Measurements from ENCODE around the gene ADTRP. TPM values are rescaled to one million over a fixed set of nuclear protein-coding genes. Genes with fewer than 3 reads are reported as not detected.

The ADTRP gene
- total RNA-seq, 2 experiments from 2014 or later, result 20.0 to 21.9 TPM

GRCh38 chr6:11736601-11737000, 42.0 kb downstream of the ADTRP start:
- Mint-ChIP-seq H3K27me3 (no peaks in the 10 kb centered on the region), H3K4me1 (ENCODE audit: low read depth) (peaks cover 51% of the 10 kb centered on the region), H3K27ac (no peak overlapping the region), H3K36me3 (ENCODE audit: low read depth) (no peaks in the 10 kb centered on the region), H3K4me3 (no peak overlapping the region), H3K9me3 (peaks cover 4% of the 10 kb centered on the region)
- no peak for TF ChIP-seq CTCF (IDR thresholded peaks at IDR 0.05)
- DNase-seq (no peak), ATAC-seq (no peak)
- CTCF ChIA-PET, result no interaction called here
- intact Hi-C loops (cut with micrococcal nuclease), result no loop called here
- POLR2A ChIA-PET, result interaction anchor here (1.3 kb wide), 1 partner anchor 22 kb away, joined by 4 read pairs; no protein-coding TSS in a partner anchor

GRCh38 chr6:11734861-11735613, 43.6 kb downstream of the ADTRP start:
- CTCF ChIA-PET, result no interaction called here
- Mint-ChIP-seq H3K9me3 (peaks cover 4% of the 10 kb centered on the region), H3K4me1 (ENCODE audit: low read depth) (peaks cover 52% of the 10 kb centered on the region), H3K36me3 (ENCODE audit: low read depth) (peaks cover 2% of the 10 kb centered on the region), H3K27me3 (no peaks in the 10 kb centered on the region), H3K27ac (no peak overlapping the region), H3K4me3 (no peak overlapping the region)
- no peak for DNase-seq
- POLR2A ChIA-PET, result no interaction called here
- no peak for TF ChIP-seq CTCF (IDR thresholded peaks at IDR 0.05)
- no peak for ATAC-seq
- intact Hi-C loops (cut with micrococcal nuclease), result no loop called here

- intact Hi-C loops (cut with micrococcal nuclease), result no loop called here
- ChIA-PET POLR2A (interaction anchor here (0.7 to 8.0 kb wide), 9 partner anchors 10 to 282 kb away, joined by 3 to 122 read pairs (median 4); no protein-coding TSS in a partner anchor), CTCF (interaction anchor here (0.7 to 3.3 kb wide), 7 partner anchors 10 to 558 kb away, joined by 3 to 18 read pairs (median 5); partner anchors contain the start of gene EDN1)
- H3K4me3 Mint-ChIP-seq, result peak overlapping the region; percentile 5
- ATAC-seq (peak; percentile 49), DNase-seq (peak; percentile 87)
- no peaks in the 10 kb centered on the region for H3K27me3 Mint-ChIP-seq
- H3K4me1 Mint-ChIP-seq (ENCODE audit: low read depth), result peaks cover 62% of the 10 kb centered on the region
- peak overlapping the region; percentile 94 for H3K27ac Mint-ChIP-seq
- no peaks in the 10 kb centered on the region for H3K9me3 Mint-ChIP-seq
- TF ChIP-seq CTCF (IDR thresholded peaks at IDR 0.05), result no peak
- peaks cover 6% of the 10 kb centered on the region for H3K36me3 Mint-ChIP-seq (ENCODE audit: low read depth)
These were observed 46.5 kb downstream of the ADTRP start for GRCh38 chr6:11732036-11732631.

- DNase-seq, result no peak
- no peak overlapping the region for H3K4me3 Mint-ChIP-seq
- H3K27ac Mint-ChIP-seq, result peak overlapping the region; percentile 94
- POLR2A ChIA-PET, result interaction anchor here (0.7 to 8.0 kb wide), 7 partner anchors 9 to 282 kb away, joined by 3 to 122 read pairs (median 5); no protein-coding TSS in a partner anchor
- intact Hi-C loops (cut with micrococcal nuclease), result no loop called here
- peaks cover 65% of the 10 kb centered on the region for H3K4me1 Mint-ChIP-seq (ENCODE audit: low read depth)
- no peaks in the 10 kb centered on the region for H3K27me3 Mint-ChIP-seq
- peaks cover 2% of the 10 kb centered on the region for H3K9me3 Mint-ChIP-seq
- CTCF ChIA-PET, result interaction anchor here (0.7 to 3.3 kb wide), 6 partner anchors 9 to 559 kb away, joined by 3 to 18 read pairs (median 6); partner anchors contain the start of gene EDN1
- H3K36me3 Mint-ChIP-seq (ENCODE audit: low read depth), result peaks cover 11% of the 10 kb centered on the region
- ATAC-seq, result no peak
- no peak for TF ChIP-seq CTCF (IDR thresholded peaks at IDR 0.05)
These were observed 47.2 kb downstream of the ADTRP start for GRCh38 chr6:11731423-11731822.

- ATAC-seq, result peak; percentile 12
- peak; percentile 70 for DNase-seq
- POLR2A ChIA-PET, result interaction anchor here (8.0 kb wide), 1 partner anchor 19 kb away, joined by 122 read pairs; no protein-coding TSS in a partner anchor
- Mint-ChIP-seq H3K9me3 (peaks cover 8% of the 10 kb centered on the region), H3K4me1 (ENCODE audit: low read depth) (peaks cover 71% of the 10 kb centered on the region), H3K36me3 (ENCODE audit: low read depth) (peaks cover 19% of the 10 kb centered on the region), H3K27me3 (no peaks in the 10 kb centered on the region), H3K27ac (peak overlapping the region; percentile 93), H3K4me3 (no peak overlapping the region)
- CTCF ChIA-PET, result interaction anchor here (3.3 kb wide), 1 partner anchor 19 kb away, joined by 18 read pairs; no protein-coding TSS in a partner anchor
- intact Hi-C loops (cut with micrococcal nuclease), result no loop called here
- no peak for TF ChIP-seq CTCF (IDR thresholded peaks at IDR 0.05)
These were observed 48.0 kb downstream of the ADTRP start for GRCh38 chr6:11730641-11731040.

Measured in activated CD8-positive, alpha-beta T cell treated with anti-CD3 and anti-CD28 coated beads for 36 hours (primary cell).